Panc1 (cell line): ENCODE results near the gene MAT2B. TPM values are rescaled to one million over a fixed set of nuclear protein-coding genes. Genes with fewer than 3 reads are reported as not detected.

Source experiments
- ATAC-seq: fragments of 200-7000 bp; cut with Tn5 transposase; 2 replicates; pipeline ENCODE4 v1.9.1; 2020; ENCODE audit warnings: mild to moderate bottlenecking, moderate library complexity
- BruUV-seq: library from RNA; stranded (reverse); fragments of 400-500 nt; replicated peaks from 2 replicates; lab custom pipeline; 2021; lab: Mats Ljungman, UMichigan
- CTCF ChIA-PET: fragments of 300-600 bp; sonication (Branson Sonifier 250); formaldehyde crosslinking; loops from one replicate; lab custom pipeline; 2022; ENCODE audit warnings: antibody characterized with exemption; lab: Charles Lee
- POLR2A ChIA-PET: fragments of 300-600 bp; sonication (Branson Sonifier 250); formaldehyde crosslinking; loops from one replicate; lab custom pipeline; 2022; ENCODE audit warnings: antibody characterized with exemption; lab: Charles Lee
- DNase-seq: peaks from one replicate; pipeline ENCODE4 v3.0.0-alpha.2; 2010; ENCODE audit warnings: low read depth, low spot score
- H3K27ac ChIP-seq: 2 replicates; pipeline ENCODE4 v1.5.1; 2011; ENCODE audit warnings: mild to moderate bottlenecking, low read length, inconsistent platforms
- H3K27me3 ChIP-seq: fragments of 200-500 bp; sonication (Bioruptor generic); 2 replicates; pipeline ENCODE4 v1.6.0; 2014; ENCODE audit warnings: low read length, inconsistent platforms; ENCODE audit not compliant: control insufficient read depth, insufficient read depth
- H3K36me3 ChIP-seq: fragments of 200-500 bp; sonication (Bioruptor generic); 2 replicates; pipeline ENCODE4 v1.5.1; 2014; ENCODE audit warnings: inconsistent platforms, mild to moderate bottlenecking, low read length, moderate library complexity; ENCODE audit not compliant: control insufficient read depth, insufficient read depth
- H3K4me1 ChIP-seq: 2 replicates; pipeline ENCODE4 v1.5.1; 2011; ENCODE audit warnings: inconsistent platforms, mild to moderate bottlenecking, low read length, moderate library complexity; ENCODE audit not compliant: control insufficient read depth, insufficient read depth
- H3K4me3 ChIP-seq, 2 experiments: 2 replicates each; pipeline ENCODE4 v1.5.1; 2011 to 2012; ENCODE audit warnings: low read depth in 2 of 2, low read length in 2 of 2, mild to moderate bottlenecking in 2 of 2, inconsistent platforms in 1 of 2, moderate library complexity in 1 of 2
- H3K9me3 ChIP-seq: fragments of 200-500 bp; sonication (Bioruptor generic); 2 replicates; pipeline ENCODE4 v1.5.1; 2014; ENCODE audit warnings: low read depth, mild to moderate bottlenecking, inconsistent platforms, low read length, moderate library complexity; ENCODE audit not compliant: control insufficient read depth, insufficient read depth
- POLR2AphosphoS5 ChIP-seq: IDR thresholded peaks from 2 replicates; pipeline ENCODE4 v1.6.1; 2012; ENCODE audit warnings: mild to moderate bottlenecking, low read depth, low read length, moderate library complexity
- REST ChIP-seq, 2 experiments: IDR thresholded peaks; 2 replicates each; pipeline ENCODE4 v1.6.1; 2011 to 2012; ENCODE audit warnings: low read depth in 2 of 2, control low read depth in 1 of 2, low read length in 1 of 2, mild to moderate bottlenecking in 1 of 2, moderate library complexity in 1 of 2; ENCODE audit not compliant: insufficient read depth in 1 of 2
- SIN3A ChIP-seq: IDR thresholded peaks from 2 replicates; pipeline ENCODE4 v1.6.1; 2012; ENCODE audit warnings: low read depth, mild to moderate bottlenecking, low read length, moderate library complexity, borderline replicate concordance; ENCODE audit not compliant: insufficient read depth
- TCF7L2 ChIP-seq: IDR thresholded peaks from 2 replicates; pipeline ENCODE4 v1.6.1; 2011; ENCODE audit warnings: mild to moderate bottlenecking, low read depth, low read length, inconsistent platforms
- in situ Hi-C: cut with HindIII; loops from 2 replicates; pipeline ENCODE4 v1.10.0; 2016; ENCODE audit warnings: low sequenced_read_pairs, low pct_unique_long_range_greater_than_20kb
- intact Hi-C: fragments of 100-400 bp; cut with micrococcal nuclease; formaldehyde crosslinking; loops from one replicate; pipeline ENCODE4 v1.10.0; 2022; ENCODE audit not compliant: unreplicated experiment
- total RNA-seq: library from RNA; stranded (reverse); gene quantifications from one replicate; pipeline ENCODE4 v1.2.1, GENCODE V29; 2021; ENCODE audit not compliant: unreplicated experiment

MAT2B gene
- total RNA-seq, 1 experiment from 2014 or later = 52.1 TPM

GRCh38 chr5:163565492-163565891 lies 60.1 kb downstream of the MAT2B start:
- POLR2A ChIA-PET = no interaction called here
- in situ Hi-C loops (no loop called here), intact Hi-C loops (loop anchor here (5.0 to 10.0 kb wide), 4 partner anchors 447 to 1639 kb away; no protein-coding TSS in a partner anchor)
- DNase-seq = no peak
- Histone ChIP-seq H3K27me3 (peaks cover 33% of the 10 kb centered on the region), H3K27ac (no peak overlapping the region), H3K4me3 (peak overlapping the region; percentile 14 to 53), H3K9me3 (no peaks in the 10 kb centered on the region), H3K4me1 (peaks cover 8% of the 10 kb centered on the region), H3K36me3 (no peaks in the 10 kb centered on the region)
- CTCF ChIA-PET = no interaction called here
- no TSS peak for BruUV-seq
- ATAC-seq = peak; percentile 22
- no peak for TF ChIP-seq SIN3A
- TF ChIP-seq REST (IDR thresholded peaks at IDR 0.05; ENCODE audit: insufficient read depth in 1 of 2, low read depth in 2 of 2, low read length in 1 of 2) = peak in 1 of 2 experiments; percentile 70; a peak in 2 of 4 replicates
- TF ChIP-seq TCF7L2 = no peak

- BruUV-seq = no TSS peak
- Histone ChIP-seq H3K9me3 (no peaks in the 10 kb centered on the region), H3K27ac (no peak overlapping the region), H3K27me3 (peaks cover 33% of the 10 kb centered on the region), H3K36me3 (no peaks in the 10 kb centered on the region), H3K4me3 (peak overlapping the region; percentile 14 to 53), H3K4me1 (peaks cover 8% of the 10 kb centered on the region)
- intact Hi-C loops = loop anchor here (5.0 to 10.0 kb wide), 4 partner anchors 446 to 1639 kb away; no protein-coding TSS in a partner anchor
- ChIA-PET CTCF (no interaction called here), POLR2A (no interaction called here)
- ATAC-seq = peak; percentile 80
- TF ChIP-seq TCF7L2 (peak; percentile 42; the same call in 1 of the 2 replicates), REST (IDR thresholded peaks at IDR 0.05; ENCODE audit: insufficient read depth in 1 of 2, low read depth in 2 of 2, low read length in 1 of 2) (no peak), POLR2AphosphoS5 (no peak), SIN3A (no peak)
- DNase-seq = no peak
- in situ Hi-C loops = no loop called here
Observed at GRCh38 chr5:163565931-163566608, 60.7 kb downstream of the MAT2B start.
